ENCODE data around the gene C1QBP.
"Not testable (repeated sequence)": the region's sequence is repeated elsewhere in the genome, so short reads cannot be mapped to it uniquely, and the experiment has no call there.

Gene C1QBP

GRCh38 chr17:5431234-5431633, 7.7 kb downstream of the C1QBP start:
- not testable (repeated sequence) for H3K27ac ChIP-seq (ENCODE audit: low read depth, low read length); H3K4me1 ChIP-seq (ENCODE audit: control insufficient read depth, insufficient read depth, low read length); H3K9me3 ChIP-seq (ENCODE audit: control insufficient read depth, insufficient read depth, low read depth, low read length); H3K4me3 ChIP-seq (ENCODE audit: low read depth, low read length); H3K27me3 ChIP-seq (ENCODE audit: control insufficient read depth, insufficient read depth, low read length); H3K9ac ChIP-seq (ENCODE audit: low read length)
- H3K36me3 ChIP-seq (ENCODE audit: control insufficient read depth, insufficient read depth, low read length), result peaks cover 86% of the 10 kb centered on the region

DNA sequence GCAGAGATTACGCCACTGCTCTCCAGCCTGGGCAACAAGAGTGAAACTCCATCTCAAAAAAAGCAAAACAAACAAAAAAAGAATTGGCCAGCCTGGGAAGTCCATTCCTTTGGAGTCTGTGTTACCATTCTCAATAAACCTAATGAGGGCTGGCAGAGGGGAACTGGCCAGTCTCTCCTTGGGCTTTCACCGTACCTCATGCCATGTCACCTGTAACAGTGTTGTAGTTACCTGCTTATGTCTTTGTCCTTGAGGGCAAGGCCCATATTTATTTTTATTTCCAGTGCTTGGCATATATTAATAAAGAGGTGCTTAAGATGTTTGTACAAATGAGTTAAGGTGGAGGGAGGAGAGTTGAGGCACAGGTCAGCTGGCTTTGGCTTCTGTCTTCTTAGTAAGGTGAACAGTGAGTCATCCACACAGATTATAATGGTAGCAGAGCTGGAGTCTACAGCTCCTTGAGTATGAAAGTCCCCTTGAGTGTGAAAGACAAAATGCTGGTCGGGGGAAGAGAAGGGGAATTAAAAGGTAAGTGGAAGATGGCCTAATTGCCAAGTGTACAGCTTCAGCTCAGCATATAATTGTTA, 8.4 kb downstream of the C1QBP start:
- no peak overlapping the region for H3K27ac ChIP-seq (ENCODE audit: low read depth, low read length)
- H3K4me1 ChIP-seq (ENCODE audit: control insufficient read depth, insufficient read depth, low read length), result no peaks in the 10 kb centered on the region
- peaks cover 89% of the 10 kb centered on the region for H3K36me3 ChIP-seq (ENCODE audit: control insufficient read depth, insufficient read depth, low read length)
- no peaks in the 10 kb centered on the region for H3K9me3 ChIP-seq (ENCODE audit: control insufficient read depth, insufficient read depth, low read depth, low read length)
- H3K9ac ChIP-seq (ENCODE audit: low read length), result no peak overlapping the region
- no peaks in the 10 kb centered on the region for H3K27me3 ChIP-seq (ENCODE audit: control insufficient read depth, insufficient read depth, low read length)
- H3K4me3 ChIP-seq (ENCODE audit: low read depth, low read length), result no peak overlapping the region

DNA sequence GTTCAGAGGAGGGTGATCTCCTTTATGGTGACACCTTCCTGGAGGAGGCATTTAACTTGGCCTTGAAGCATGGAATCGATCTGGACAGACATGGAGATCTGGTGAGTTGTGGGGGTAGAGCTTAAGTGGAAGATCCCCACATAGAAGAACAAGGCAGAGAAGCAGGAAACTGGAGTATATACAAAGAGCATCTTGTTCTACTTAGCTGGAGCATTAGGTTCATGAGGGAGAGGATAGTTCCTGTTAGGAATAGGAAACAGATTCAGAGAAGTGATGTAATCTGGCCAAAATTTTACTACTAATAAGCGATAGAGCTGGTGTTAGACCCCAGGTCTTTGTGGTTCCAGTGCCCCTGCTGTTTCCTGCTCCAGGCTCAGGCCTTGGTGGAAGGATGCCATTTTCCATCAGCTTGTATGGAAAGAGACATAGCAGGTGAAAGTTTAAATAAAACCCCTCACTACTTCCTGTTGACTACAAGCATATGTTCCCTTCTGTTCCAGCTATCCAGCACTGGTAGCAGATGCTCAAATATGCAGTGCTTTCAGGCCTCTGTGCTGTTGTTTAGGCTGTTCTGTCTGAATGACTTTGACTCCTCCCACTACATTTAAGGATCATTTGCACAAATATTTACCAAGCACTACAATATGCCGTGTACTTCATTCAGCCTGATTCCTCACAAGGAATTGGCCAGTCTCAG, 9.6 kb downstream of the C1QBP start:
- H3K9ac ChIP-seq (ENCODE audit: low read length), result no peak overlapping the region
- no peaks in the 10 kb centered on the region for H3K27me3 ChIP-seq (ENCODE audit: control insufficient read depth, insufficient read depth, low read length)
- peaks cover 91% of the 10 kb centered on the region for H3K36me3 ChIP-seq (ENCODE audit: control insufficient read depth, insufficient read depth, low read length)
- no peaks in the 10 kb centered on the region for H3K9me3 ChIP-seq (ENCODE audit: control insufficient read depth, insufficient read depth, low read depth, low read length)
- no peak overlapping the region for H3K27ac ChIP-seq (ENCODE audit: low read depth, low read length)
- H3K4me1 ChIP-seq (ENCODE audit: control insufficient read depth, insufficient read depth, low read length), result no peaks in the 10 kb centered on the region
- no peak overlapping the region for H3K4me3 ChIP-seq (ENCODE audit: low read depth, low read length)

GRCh38 chr17:5425826-5426225, 13.1 kb downstream of the C1QBP start:
- H3K27me3 ChIP-seq (ENCODE audit: control insufficient read depth, insufficient read depth, low read length), result no peaks in the 10 kb centered on the region
- H3K27ac ChIP-seq (ENCODE audit: low read depth, low read length), result no peak overlapping the region
- H3K9me3 ChIP-seq (ENCODE audit: control insufficient read depth, insufficient read depth, low read depth, low read length), result no peaks in the 10 kb centered on the region
- H3K4me1 ChIP-seq (ENCODE audit: control insufficient read depth, insufficient read depth, low read length), result no peaks in the 10 kb centered on the region
- no peak overlapping the region for H3K4me3 ChIP-seq (ENCODE audit: low read depth, low read length)
- no peak overlapping the region for H3K9ac ChIP-seq (ENCODE audit: low read length)
- H3K36me3 ChIP-seq (ENCODE audit: control insufficient read depth, insufficient read depth, low read length), result peaks cover 86% of the 10 kb centered on the region

DNA sequence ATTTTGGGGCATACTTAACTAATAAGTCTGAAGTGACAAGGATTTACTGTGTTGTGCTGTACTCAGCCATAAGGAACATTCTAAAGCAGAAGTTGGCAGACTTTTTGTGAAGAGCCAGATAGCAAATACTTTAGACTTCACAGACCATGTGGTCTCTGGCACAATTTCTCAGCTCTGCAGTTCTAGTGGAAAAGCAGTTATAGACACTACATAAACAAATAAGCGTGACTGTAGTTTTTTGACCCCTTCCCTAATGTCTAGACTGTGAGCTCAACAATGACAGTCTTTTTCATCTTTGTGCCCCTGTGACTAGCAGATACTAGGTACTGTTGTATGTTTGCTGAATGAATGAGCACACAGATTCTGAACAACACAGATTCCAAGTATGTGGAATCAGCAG, 14.0 kb downstream of the C1QBP start:
- no peaks in the 10 kb centered on the region for H3K9me3 ChIP-seq (ENCODE audit: control insufficient read depth, insufficient read depth, low read depth, low read length)
- H3K4me3 ChIP-seq (ENCODE audit: low read depth, low read length), result no peak overlapping the region
- H3K36me3 ChIP-seq (ENCODE audit: control insufficient read depth, insufficient read depth, low read length), result peaks cover 80% of the 10 kb centered on the region
- H3K27ac ChIP-seq (ENCODE audit: low read depth, low read length), result no peak overlapping the region
- H3K4me1 ChIP-seq (ENCODE audit: control insufficient read depth, insufficient read depth, low read length), result no peaks in the 10 kb centered on the region
- no peaks in the 10 kb centered on the region for H3K27me3 ChIP-seq (ENCODE audit: control insufficient read depth, insufficient read depth, low read length)
- H3K9ac ChIP-seq (ENCODE audit: low read length), result no peak overlapping the region

DNA sequence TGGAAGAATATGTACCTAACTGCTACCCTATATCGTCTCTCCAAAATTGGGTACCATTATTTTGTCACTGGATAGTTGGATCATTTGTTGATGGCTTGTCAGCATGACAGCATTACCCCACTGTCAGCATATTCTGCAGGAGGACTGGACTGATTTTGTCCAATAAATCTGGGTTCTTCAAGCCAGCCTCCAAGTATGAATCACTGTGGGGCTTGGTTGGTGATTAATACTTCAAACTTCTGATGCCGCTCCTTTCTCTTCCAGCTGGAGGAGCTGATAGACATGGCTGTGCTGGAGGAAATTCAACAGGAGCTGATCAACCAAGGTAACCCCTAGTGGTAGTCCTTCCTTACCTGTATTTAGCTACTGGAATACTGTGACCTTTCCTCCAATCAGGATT, 16.4 kb downstream of the C1QBP start:
- no peaks in the 10 kb centered on the region for H3K27me3 ChIP-seq (ENCODE audit: control insufficient read depth, insufficient read depth, low read length)
- no peaks in the 10 kb centered on the region for H3K4me1 ChIP-seq (ENCODE audit: control insufficient read depth, insufficient read depth, low read length)
- H3K4me3 ChIP-seq (ENCODE audit: low read depth, low read length), result no peak overlapping the region
- no peak overlapping the region for H3K27ac ChIP-seq (ENCODE audit: low read depth, low read length)
- H3K36me3 ChIP-seq (ENCODE audit: control insufficient read depth, insufficient read depth, low read length), result peaks cover 56% of the 10 kb centered on the region
- no peak overlapping the region for H3K9ac ChIP-seq (ENCODE audit: low read length)
- no peaks in the 10 kb centered on the region for H3K9me3 ChIP-seq (ENCODE audit: control insufficient read depth, insufficient read depth, low read depth, low read length)

GRCh38 chr17:5419959-5420653, 18.8 kb downstream of the C1QBP start, which contains the start of gene RPAIN:
TSS of gene RPAIN (plus strand) at chr17:5420182. CDS start at chr17:5420211, 29 bp downstream.
- peaks cover 60% of the 10 kb centered on the region for H3K36me3 ChIP-seq (ENCODE audit: control insufficient read depth, insufficient read depth, low read length)
- H3K27me3 ChIP-seq (ENCODE audit: control insufficient read depth, insufficient read depth, low read length), result no peaks in the 10 kb centered on the region
- H3K4me1 ChIP-seq (ENCODE audit: control insufficient read depth, insufficient read depth, low read length), result no peaks in the 10 kb centered on the region

DNA sequence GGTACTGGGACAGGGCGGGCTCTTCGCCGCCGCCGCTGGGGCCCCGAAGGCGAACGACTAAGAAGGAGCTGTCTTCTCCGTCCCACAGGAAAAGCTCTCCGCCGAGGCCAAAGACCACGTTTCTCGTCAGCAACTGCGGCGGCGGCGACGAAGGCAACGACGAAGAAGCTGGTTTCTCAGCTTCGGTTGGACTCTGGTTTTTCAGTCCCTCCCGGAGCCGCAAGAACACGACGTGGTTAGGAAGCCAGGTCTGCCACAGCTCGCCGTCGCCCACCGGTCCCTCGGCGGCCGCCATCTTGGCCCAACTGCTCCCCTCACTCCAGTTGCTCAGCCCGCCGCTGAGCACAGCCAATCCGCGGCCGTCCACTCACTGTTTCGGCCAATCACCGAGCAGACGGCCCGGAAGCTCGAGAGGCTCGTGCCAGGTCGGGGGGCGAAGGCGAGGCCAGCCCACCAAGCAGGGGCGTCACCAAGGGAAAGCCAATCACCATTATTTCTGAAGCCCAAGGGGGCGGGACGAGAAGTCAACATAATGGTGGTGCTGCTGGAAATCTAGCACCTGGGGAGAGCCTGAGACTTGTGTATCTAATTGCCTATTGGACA, 19.5 kb downstream of the C1QBP start, which contains the start of gene NUP88:
NUP88 (minus strand) TSS at position 307 of the 603 bp plus-strand sequence; CDS start at position 295, 12 bp downstream.
- Histone ChIP-seq H3K9me3 (ENCODE audit: control insufficient read depth, insufficient read depth, low read depth, low read length) (no peaks in the 10 kb centered on the region), H3K27ac (ENCODE audit: low read depth, low read length) (peak within 1 kb of the TSS; percentile 77), H3K27me3 (ENCODE audit: control insufficient read depth, insufficient read depth, low read length) (no peaks in the 10 kb centered on the region), H3K4me3 (ENCODE audit: low read depth, low read length) (peak within 1 kb of the TSS; percentile 91), H3K4me1 (ENCODE audit: control insufficient read depth, insufficient read depth, low read length) (no peaks in the 10 kb centered on the region), H3K9ac (ENCODE audit: low read length) (peak within 1 kb of the TSS; percentile 95), H3K36me3 (ENCODE audit: control insufficient read depth, insufficient read depth, low read length) (peaks cover 59% of the 10 kb centered on the region)

More at GRCh38 chr17:5419959-5420653, 18.8 kb downstream of the C1QBP start, which contains the start of gene RPAIN:
- Histone ChIP-seq H3K9ac (ENCODE audit: low read length) (peak within 1 kb of the TSS; percentile 95), H3K4me3 (ENCODE audit: low read depth, low read length) (peak within 1 kb of the TSS; percentile 91), H3K9me3 (ENCODE audit: control insufficient read depth, insufficient read depth, low read depth, low read length) (no peaks in the 10 kb centered on the region), H3K27ac (ENCODE audit: low read depth, low read length) (peak within 1 kb of the TSS; percentile 77)

- Histone ChIP-seq H3K27me3 (ENCODE audit: control insufficient read depth, insufficient read depth, low read length) (no peaks in the 10 kb centered on the region), H3K9ac (ENCODE audit: low read length) (peak overlapping the region; percentile 93), H3K36me3 (ENCODE audit: control insufficient read depth, insufficient read depth, low read length) (peaks cover 59% of the 10 kb centered on the region), H3K27ac (ENCODE audit: low read depth, low read length) (peak overlapping the region; percentile 77), H3K4me1 (ENCODE audit: control insufficient read depth, insufficient read depth, low read length) (no peaks in the 10 kb centered on the region), H3K4me3 (ENCODE audit: low read depth, low read length) (peak overlapping the region; percentile 91), H3K9me3 (ENCODE audit: control insufficient read depth, insufficient read depth, low read depth, low read length) (no peaks in the 10 kb centered on the region)
Measured at GRCh38 chr17:5418858-5419355, 20.0 kb downstream of the C1QBP start.

- Histone ChIP-seq H3K27me3 (ENCODE audit: control insufficient read depth, insufficient read depth, low read length) (no peaks in the 10 kb centered on the region), H3K4me3 (ENCODE audit: low read depth, low read length) (no peak overlapping the region), H3K9me3 (ENCODE audit: control insufficient read depth, insufficient read depth, low read depth, low read length) (no peaks in the 10 kb centered on the region), H3K4me1 (ENCODE audit: control insufficient read depth, insufficient read depth, low read length) (no peaks in the 10 kb centered on the region), H3K36me3 (ENCODE audit: control insufficient read depth, insufficient read depth, low read length) (peaks cover 60% of the 10 kb centered on the region), H3K27ac (ENCODE audit: low read depth, low read length) (no peak overlapping the region), H3K9ac (ENCODE audit: low read length) (no peak overlapping the region)
Measured at GRCh38 chr17:5416901-5417300, 22.1 kb downstream of the C1QBP start.
